ENCODE data around the gene FAHD1. TPM values are rescaled to one million over a fixed set of nuclear protein-coding genes. Genes with fewer than 3 reads are reported as not detected.

Gene FAHD1
- polyA plus RNA-seq, 1 donor from 2014 or later = 19.0 TPM

GRCh38 chr16:1786242-1787055, 40.6 kb upstream of the FAHD1 start:
- Mint-ChIP-seq H3K4me1 (peaks cover 0 to 9% (median 9%) of the 10 kb centered on the region in 3 donors), H3K27me3 (no peaks in the 10 kb centered on the region), H3K4me3 (no peak overlapping the region), H3K27ac (no peak overlapping the region), H3K9me3 (no peaks in the 10 kb centered on the region), H3K36me3 (peaks cover 2% of the 10 kb centered on the region)

GRCh38 chr16:1787056-1787321, 40.0 kb upstream of the FAHD1 start:
- Mint-ChIP-seq H3K4me1 (peaks cover 0 to 6% (median 5%) of the 10 kb centered on the region in 3 donors), H3K4me3 (no peak overlapping the region), H3K9me3 (no peaks in the 10 kb centered on the region), H3K36me3 (peaks cover 2% of the 10 kb centered on the region), H3K27ac (no peak overlapping the region), H3K27me3 (no peaks in the 10 kb centered on the region)

GRCh38 chr16:1787322-1788094, 39.5 kb upstream of the FAHD1 start:
- Mint-ChIP-seq H3K9me3 (no peaks in the 10 kb centered on the region), H3K27ac (no peak overlapping the region), H3K27me3 (no peaks in the 10 kb centered on the region), H3K4me3 (no peak overlapping the region), H3K36me3 (peaks cover 2% of the 10 kb centered on the region), H3K4me1 (peaks cover 0 to 6% (median 5%) of the 10 kb centered on the region in 3 donors)

- peaks cover 2% of the 10 kb centered on the region for H3K36me3 Mint-ChIP-seq
- no peaks in the 10 kb centered on the region for H3K27me3 Mint-ChIP-seq
- no peaks in the 10 kb centered on the region for H3K9me3 Mint-ChIP-seq
- H3K4me3 Mint-ChIP-seq = peak overlapping the region in 2 of 4 donors; percentile 5 to 66
- no peak overlapping the region for H3K27ac Mint-ChIP-seq
- H3K4me1 Mint-ChIP-seq = peaks cover 0 to 6% (median 5%) of the 10 kb centered on the region in 3 donors
Measured at GRCh38 chr16:1788095-1788707, 38.8 kb upstream of the FAHD1 start.

GRCh38 chr16:1788708-1789100, 38.3 kb upstream of the FAHD1 start:
- Mint-ChIP-seq H3K4me3 (peak overlapping the region in 3 of 4 donors; percentile 5 to 72 (median 66)), H3K36me3 (peaks cover 2% of the 10 kb centered on the region), H3K4me1 (peaks cover 0 to 6% (median 2%) of the 10 kb centered on the region in 3 donors), H3K9me3 (no peaks in the 10 kb centered on the region), H3K27ac (no peak overlapping the region), H3K27me3 (no peaks in the 10 kb centered on the region)

GRCh38 chr16:1789643-1790045, 37.4 kb upstream of the FAHD1 start:
- no peaks in the 10 kb centered on the region for H3K9me3 Mint-ChIP-seq
- no peaks in the 10 kb centered on the region for H3K27me3 Mint-ChIP-seq
- H3K4me3 Mint-ChIP-seq = no peak overlapping the region
- H3K27ac Mint-ChIP-seq = no peak overlapping the region
- peaks cover 2% of the 10 kb centered on the region for H3K36me3 Mint-ChIP-seq
- H3K4me1 Mint-ChIP-seq = peaks cover 0 to 6% (median 2%) of the 10 kb centered on the region in 3 donors

GRCh38 chr16:1790261-1790610, 36.8 kb upstream of the FAHD1 start:
- H3K4me1 Mint-ChIP-seq = peaks cover 0 to 4% (median 0%) of the 10 kb centered on the region in 3 donors
- no peaks in the 10 kb centered on the region for H3K9me3 Mint-ChIP-seq
- H3K27me3 Mint-ChIP-seq = no peaks in the 10 kb centered on the region
- H3K27ac Mint-ChIP-seq = no peak overlapping the region
- H3K4me3 Mint-ChIP-seq = no peak overlapping the region
- peaks cover 2% of the 10 kb centered on the region for H3K36me3 Mint-ChIP-seq

GRCh38 chr16:1790611-1791255, 36.3 kb upstream of the FAHD1 start:
- Mint-ChIP-seq H3K4me1 (peaks cover 0 to 4% (median 0%) of the 10 kb centered on the region in 3 donors), H3K9me3 (no peaks in the 10 kb centered on the region), H3K4me3 (no peak overlapping the region), H3K27ac (no peak overlapping the region), H3K36me3 (peaks cover 2% of the 10 kb centered on the region), H3K27me3 (no peaks in the 10 kb centered on the region)

- H3K36me3 Mint-ChIP-seq = peaks cover 2% of the 10 kb centered on the region
- peaks cover 0 to 4% (median 0%) of the 10 kb centered on the region in 3 donors for H3K4me1 Mint-ChIP-seq
- H3K9me3 Mint-ChIP-seq = no peaks in the 10 kb centered on the region
Measured at GRCh38 chr16:1791256-1791942, 35.6 kb upstream of the FAHD1 start.

GRCh38 chr16:1791943-1792812, 34.8 kb upstream of the FAHD1 start:
- H3K36me3 Mint-ChIP-seq = peaks cover 2% of the 10 kb centered on the region
- peak overlapping the region in 1 of 3 donors; percentile 39 for H3K27ac Mint-ChIP-seq
- H3K9me3 Mint-ChIP-seq = peaks cover 0 to 4% (median 0%) of the 10 kb centered on the region in 3 donors
- no peak overlapping the region for H3K4me3 Mint-ChIP-seq
- H3K27me3 Mint-ChIP-seq = no peaks in the 10 kb centered on the region
- H3K4me1 Mint-ChIP-seq = peaks cover 0 to 4% (median 0%) of the 10 kb centered on the region in 3 donors

More at GRCh38 chr16:1791256-1791942, 35.6 kb upstream of the FAHD1 start:
- H3K4me3 Mint-ChIP-seq = no peak overlapping the region
- H3K27ac Mint-ChIP-seq = no peak overlapping the region
- no peaks in the 10 kb centered on the region for H3K27me3 Mint-ChIP-seq

- peaks cover 0 to 4% (median 0%) of the 10 kb centered on the region in 3 donors for H3K4me1 Mint-ChIP-seq
- peak overlapping the region in 1 of 3 donors; percentile 39 for H3K27ac Mint-ChIP-seq
- H3K4me3 Mint-ChIP-seq = no peak overlapping the region
- H3K9me3 Mint-ChIP-seq = peaks cover 0 to 5% (median 1%) of the 10 kb centered on the region in 3 donors
- peaks cover 4% of the 10 kb centered on the region for H3K36me3 Mint-ChIP-seq
- H3K27me3 Mint-ChIP-seq = no peaks in the 10 kb centered on the region
Measured at GRCh38 chr16:1792836-1793577, 34.0 kb upstream of the FAHD1 start.

- Mint-ChIP-seq H3K9me3 (peaks cover 0 to 5% (median 1%) of the 10 kb centered on the region in 3 donors), H3K4me1 (peaks cover 0 to 4% (median 0%) of the 10 kb centered on the region in 3 donors), H3K27ac (peak within 1 kb of the TSS in 1 of 3 donors; percentile 39), H3K27me3 (no peaks in the 10 kb centered on the region), H3K36me3 (peaks cover 4% of the 10 kb centered on the region), H3K4me3 (no peak within 1 kb of the TSS)
Measured at GRCh38 chr16:1793578-1794220, 33.3 kb upstream of the FAHD1 start, which contains the start of gene IGFALS. Gene IGFALS, minus strand, starts transcription at chr16:1793705. Its CDS starts 53 bp downstream, at chr16:1793652.

Measured in IgD-negative memory B cell (primary cell).